ENCODE results near the gene CWC27.

- TF ChIP-seq CTCF (tag by site-specific recombination; IDR thresholded peaks at IDR 0.05) (peak; percentile 46; the same call in 1 of the 2 replicates), ZNF518A (tag by site-specific recombination; conservative IDR thresholded peaks at IDR 0.05; ENCODE audit: low read depth) (peak; percentile 77), ZNF138 (tag by site-specific recombination; IDR thresholded peaks at IDR 0.05; ENCODE audit: borderline replicate concordance) (no peak), HOXA7 (CRISPR knock-in tag; IDR thresholded peaks at IDR 0.05; ENCODE audit: borderline replicate concordance) (no peak), ZNF157 (tag by site-specific recombination; IDR thresholded peaks at IDR 0.05) (no peak), ZBTB7A (tag by site-specific recombination; IDR thresholded peaks at IDR 0.05; ENCODE audit: low read depth) (no peak)
These were observed at the start of gene CWC27, which contains the start of gene SREK1IP1 for GRCh38 chr5:64768358-64769312.
